RWPE2 (cell line): Measurements from ENCODE around the gene PLPP4.

Source experiments
- ATAC-seq: fragments of 200-7000 bp; cut with Tn5 transposase; 3 replicates; pipeline ENCODE4 v1.9.1; 2021; ENCODE audit warnings: low read depth
- DNase-seq: peaks from one replicate; pipeline ENCODE4 v3.0.0-alpha.2; 2020; ENCODE audit warnings: low spot score
- H3K27ac ChIP-seq: fragments of 450-650 bp; 2 replicates; pipeline ENCODE4 v1.5.1; 2017; ENCODE audit warnings: mild to moderate bottlenecking; ENCODE audit not compliant: poor library complexity, severe bottlenecking
- H3K27me3 ChIP-seq: fragments of 250-450 bp; sonication (Bioruptor Pico); 2 replicates; pipeline ENCODE4 v1.5.1; 2021; ENCODE audit warnings: mild to moderate bottlenecking, moderate library complexity; ENCODE audit not compliant: insufficient read depth, poor library complexity, severe bottlenecking
- H3K36me3 ChIP-seq: fragments of 250-450 bp; sonication (Bioruptor Pico); 2 replicates; pipeline ENCODE4 v1.5.1; 2020; ENCODE audit warnings: low read depth, mild to moderate bottlenecking, moderate library complexity
- H3K4me1 ChIP-seq: fragments of 250-450 bp; sonication (Bioruptor Pico); 2 replicates; pipeline ENCODE4 v1.5.1; 2021; ENCODE audit warnings: mild to moderate bottlenecking, moderate library complexity; ENCODE audit not compliant: insufficient read depth, poor library complexity, severe bottlenecking
- H3K4me3 ChIP-seq: fragments of 250-450 bp; sonication (Bioruptor Pico); 2 replicates; pipeline ENCODE4 v1.5.1; 2021; ENCODE audit warnings: mild to moderate bottlenecking, moderate library complexity; ENCODE audit not compliant: severe bottlenecking
- H3K9me3 ChIP-seq: fragments of 250-450 bp; sonication (Bioruptor Pico); 2 replicates; pipeline ENCODE4 v1.5.1; 2021; ENCODE audit warnings: mild to moderate bottlenecking, moderate library complexity; ENCODE audit not compliant: severe bottlenecking
- CTCF ChIP-seq: fragments of 450-650 bp; IDR thresholded peaks from one replicate; pipeline ENCODE4 v1.5.1; 2017; ENCODE audit warnings: mild to moderate bottlenecking, moderate library complexity; ENCODE audit not compliant: poor library complexity, severe bottlenecking

Gene PLPP4

GRCh38 chr10:120477021-120477742 is 20.2 kb downstream of the PLPP4 start:
- no peak overlapping the region for H3K4me3 ChIP-seq

GRCh38 chr10:120477743-120478141 is 20.7 kb downstream of the PLPP4 start:
- Histone ChIP-seq H3K27ac (peak overlapping the region; percentile 62), H3K4me3 (no peak overlapping the region), H3K27me3 (no peaks in the 10 kb centered on the region), H3K9me3 (no peaks in the 10 kb centered on the region), H3K4me1 (peaks cover 16% of the 10 kb centered on the region), H3K36me3 (no peaks in the 10 kb centered on the region)
- TF ChIP-seq CTCF: no peak
- ATAC-seq (peak; percentile 40; the same call in 2 of the 3 replicates), DNase-seq (no peak)

More at GRCh38 chr10:120477021-120477742, 20.2 kb downstream of the PLPP4 start:
- Histone ChIP-seq H3K4me1 (peaks cover 16% of the 10 kb centered on the region), H3K27me3 (no peaks in the 10 kb centered on the region), H3K36me3 (no peaks in the 10 kb centered on the region), H3K27ac (peak overlapping the region; percentile 62), H3K9me3 (no peaks in the 10 kb centered on the region)
- ATAC-seq: peak; percentile 68; the same call in 2 of the 3 replicates
- no peak for TF ChIP-seq CTCF
- DNase-seq: no peak

GRCh38 chr10:120478386-120478785 is 21.4 kb downstream of the PLPP4 start:
- DNase-seq (no peak), ATAC-seq (no peak)
- H3K4me1 ChIP-seq: peaks cover 16% of the 10 kb centered on the region
- no peaks in the 10 kb centered on the region for H3K36me3 ChIP-seq
- H3K27me3 ChIP-seq: no peaks in the 10 kb centered on the region
- TF ChIP-seq CTCF: no peak
- no peak overlapping the region for H3K4me3 ChIP-seq
- H3K27ac ChIP-seq: peak overlapping the region; percentile 62
- H3K9me3 ChIP-seq: no peaks in the 10 kb centered on the region

- DNase-seq (no peak), ATAC-seq (no peak)
- Histone ChIP-seq H3K36me3 (no peaks in the 10 kb centered on the region), H3K27me3 (no peaks in the 10 kb centered on the region), H3K4me1 (peaks cover 16% of the 10 kb centered on the region), H3K27ac (no peak overlapping the region), H3K4me3 (no peak overlapping the region), H3K9me3 (no peaks in the 10 kb centered on the region)
- no peak for TF ChIP-seq CTCF
Measured at GRCh38 chr10:120479506-120479905, 22.5 kb downstream of the PLPP4 start.

- TF ChIP-seq CTCF: no peak
- DNase-seq: no peak
- Histone ChIP-seq H3K4me3 (no peak overlapping the region), H3K27ac (no peak overlapping the region), H3K27me3 (no peaks in the 10 kb centered on the region), H3K4me1 (peaks cover 16% of the 10 kb centered on the region), H3K9me3 (no peaks in the 10 kb centered on the region), H3K36me3 (no peaks in the 10 kb centered on the region)
- no peak for ATAC-seq
Measured at GRCh38 chr10:120480065-120480600, 23.1 kb downstream of the PLPP4 start.
